ENCODE measurements around the gene DUSP9.

DUSP9 gene

GRCh38 chrX:153628129-153628528, 18.9 kb upstream of the DUSP9 start:
- no peaks in the 10 kb centered on the region for H3K9me3 Mint-ChIP-seq
- H3K27me3 Mint-ChIP-seq: peaks cover 4% of the 10 kb centered on the region
- H3K4me3 Mint-ChIP-seq: no peak overlapping the region
- H3K36me3 Mint-ChIP-seq (ENCODE audit: low read depth): no peaks in the 10 kb centered on the region
- H3K4me1 Mint-ChIP-seq (ENCODE audit: low read depth): no peaks in the 10 kb centered on the region
- H3K27ac Mint-ChIP-seq: no peak overlapping the region

GRCh38 chrX:153628665-153629064, 18.3 kb upstream of the DUSP9 start:
- H3K4me1 Mint-ChIP-seq (ENCODE audit: low read depth): no peaks in the 10 kb centered on the region
- H3K4me3 Mint-ChIP-seq: no peak overlapping the region
- no peaks in the 10 kb centered on the region for H3K36me3 Mint-ChIP-seq (ENCODE audit: low read depth)
- H3K27ac Mint-ChIP-seq: no peak overlapping the region
- peaks cover 4% of the 10 kb centered on the region for H3K27me3 Mint-ChIP-seq
- no peaks in the 10 kb centered on the region for H3K9me3 Mint-ChIP-seq

- Mint-ChIP-seq H3K27me3 (peaks cover 4% of the 10 kb centered on the region), H3K9me3 (no peaks in the 10 kb centered on the region)
Measured at GRCh38 chrX:153631346-153631745, 15.7 kb upstream of the DUSP9 start.

GRCh38 chrX:153631907-153632594, 15.0 kb upstream of the DUSP9 start:
- H3K27ac Mint-ChIP-seq: no peak overlapping the region
- no peaks in the 10 kb centered on the region for H3K4me1 Mint-ChIP-seq (ENCODE audit: low read depth)
- peaks cover 4% of the 10 kb centered on the region for H3K27me3 Mint-ChIP-seq
- H3K4me3 Mint-ChIP-seq: no peak overlapping the region
- H3K9me3 Mint-ChIP-seq: no peaks in the 10 kb centered on the region
- H3K36me3 Mint-ChIP-seq (ENCODE audit: low read depth): no peaks in the 10 kb centered on the region

More at GRCh38 chrX:153631346-153631745, 15.7 kb upstream of the DUSP9 start:
- H3K4me3 Mint-ChIP-seq: no peak overlapping the region
- H3K27ac Mint-ChIP-seq: no peak overlapping the region
- H3K4me1 Mint-ChIP-seq (ENCODE audit: low read depth): no peaks in the 10 kb centered on the region
- H3K36me3 Mint-ChIP-seq (ENCODE audit: low read depth): no peaks in the 10 kb centered on the region

GRCh38 chrX:153632595-153632946, 14.4 kb upstream of the DUSP9 start:
- H3K4me1 Mint-ChIP-seq (ENCODE audit: low read depth): no peaks in the 10 kb centered on the region
- H3K27me3 Mint-ChIP-seq: peaks cover 4% of the 10 kb centered on the region
- H3K27ac Mint-ChIP-seq: no peak overlapping the region
- no peak overlapping the region for H3K4me3 Mint-ChIP-seq
- H3K9me3 Mint-ChIP-seq: no peaks in the 10 kb centered on the region
- H3K36me3 Mint-ChIP-seq (ENCODE audit: low read depth): no peaks in the 10 kb centered on the region

- no peaks in the 10 kb centered on the region for H3K4me1 Mint-ChIP-seq (ENCODE audit: low read depth)
- H3K36me3 Mint-ChIP-seq (ENCODE audit: low read depth): no peaks in the 10 kb centered on the region
- H3K27me3 Mint-ChIP-seq: peaks cover 4% of the 10 kb centered on the region
- no peak overlapping the region for H3K4me3 Mint-ChIP-seq
- H3K27ac Mint-ChIP-seq: no peak overlapping the region
- no peaks in the 10 kb centered on the region for H3K9me3 Mint-ChIP-seq
Measured at GRCh38 chrX:153633048-153633447, 14.0 kb upstream of the DUSP9 start.

GRCh38 chrX:153633607-153634180, 13.3 kb upstream of the DUSP9 start:
- no peak overlapping the region for H3K27ac Mint-ChIP-seq
- H3K36me3 Mint-ChIP-seq (ENCODE audit: low read depth): no peaks in the 10 kb centered on the region
- H3K27me3 Mint-ChIP-seq: peaks cover 4% of the 10 kb centered on the region
- H3K9me3 Mint-ChIP-seq: no peaks in the 10 kb centered on the region
- H3K4me3 Mint-ChIP-seq: no peak overlapping the region
- H3K4me1 Mint-ChIP-seq (ENCODE audit: low read depth): no peaks in the 10 kb centered on the region

GRCh38 chrX:153634236-153634635, 12.8 kb upstream of the DUSP9 start:
- Mint-ChIP-seq H3K27me3 (peaks cover 4% of the 10 kb centered on the region), H3K4me3 (no peak overlapping the region), H3K36me3 (ENCODE audit: low read depth) (no peaks in the 10 kb centered on the region), H3K27ac (no peak overlapping the region), H3K4me1 (ENCODE audit: low read depth) (no peaks in the 10 kb centered on the region), H3K9me3 (no peaks in the 10 kb centered on the region)

GRCh38 chrX:153634832-153635231, 12.2 kb upstream of the DUSP9 start:
- Mint-ChIP-seq H3K36me3 (ENCODE audit: low read depth) (no peaks in the 10 kb centered on the region), H3K9me3 (no peaks in the 10 kb centered on the region), H3K27me3 (peaks cover 4% of the 10 kb centered on the region), H3K4me1 (ENCODE audit: low read depth) (no peaks in the 10 kb centered on the region), H3K27ac (no peak overlapping the region), H3K4me3 (no peak overlapping the region)

GRCh38 chrX:153635388-153635787, 11.6 kb upstream of the DUSP9 start:
- no peak overlapping the region for H3K27ac Mint-ChIP-seq
- no peaks in the 10 kb centered on the region for H3K4me1 Mint-ChIP-seq (ENCODE audit: low read depth)
- no peaks in the 10 kb centered on the region for H3K36me3 Mint-ChIP-seq (ENCODE audit: low read depth)
- H3K9me3 Mint-ChIP-seq: no peaks in the 10 kb centered on the region
- H3K27me3 Mint-ChIP-seq: peaks cover 4% of the 10 kb centered on the region
- H3K4me3 Mint-ChIP-seq: no peak overlapping the region

GRCh38 chrX:153635788-153636668, 11.0 kb upstream of the DUSP9 start:
- H3K4me3 Mint-ChIP-seq: no peak overlapping the region
- H3K9me3 Mint-ChIP-seq: no peaks in the 10 kb centered on the region
- no peaks in the 10 kb centered on the region for H3K4me1 Mint-ChIP-seq (ENCODE audit: low read depth)
- H3K27me3 Mint-ChIP-seq: peaks cover 2% of the 10 kb centered on the region
- H3K36me3 Mint-ChIP-seq (ENCODE audit: low read depth): no peaks in the 10 kb centered on the region
- H3K27ac Mint-ChIP-seq: no peak overlapping the region

- H3K36me3 Mint-ChIP-seq (ENCODE audit: low read depth): no peaks in the 10 kb centered on the region
- no peaks in the 10 kb centered on the region for H3K9me3 Mint-ChIP-seq
- peaks cover 4% of the 10 kb centered on the region for H3K4me1 Mint-ChIP-seq (ENCODE audit: low read depth)
- H3K27ac Mint-ChIP-seq: no peak overlapping the region
- peaks cover 5% of the 10 kb centered on the region for H3K27me3 Mint-ChIP-seq
- no peak overlapping the region for H3K4me3 Mint-ChIP-seq
Measured at GRCh38 chrX:153636716-153637115, 10.3 kb upstream of the DUSP9 start.

- Mint-ChIP-seq H3K27ac (no peak overlapping the region), H3K27me3 (peaks cover 5% of the 10 kb centered on the region), H3K9me3 (no peaks in the 10 kb centered on the region), H3K4me1 (ENCODE audit: low read depth) (peaks cover 4% of the 10 kb centered on the region), H3K4me3 (no peak overlapping the region), H3K36me3 (ENCODE audit: low read depth) (no peaks in the 10 kb centered on the region)
Measured at GRCh38 chrX:153637121-153638040, 9.6 kb upstream of the DUSP9 start.

- H3K36me3 Mint-ChIP-seq (ENCODE audit: low read depth): no peaks in the 10 kb centered on the region
- peaks cover 9% of the 10 kb centered on the region for H3K27me3 Mint-ChIP-seq
- H3K4me1 Mint-ChIP-seq (ENCODE audit: low read depth): peaks cover 8% of the 10 kb centered on the region
- H3K4me3 Mint-ChIP-seq: no peak overlapping the region
- no peaks in the 10 kb centered on the region for H3K9me3 Mint-ChIP-seq
- H3K27ac Mint-ChIP-seq: no peak overlapping the region
Measured at GRCh38 chrX:153638041-153638371, 9.0 kb upstream of the DUSP9 start.
